Gastrocnemius medialis (tissue), 4 donors: ENCODE results near the gene GLUD1. TPM values are rescaled to one million over a fixed set of nuclear protein-coding genes. Genes with fewer than 3 reads are reported as not detected.

ENCODE experiments used
- ATAC-seq, 2 donors: fragments of 150-250 bp; one replicate each; pipeline ENCODE4 v1.9.1; 2016
- DNase-seq, 2 donors: peaks; one replicate each; pipeline ENCODE4 v3.0.0-alpha.2; 2019
- H3K27ac ChIP-seq, 4 donors: fragments of 200-600 bp; sonication (generic); 1 replicate in 1 of 4; 2 replicates in 3 of 4; pipeline ENCODE4 v1.5.1; 2016 to 2018; ENCODE audit warnings: mild to moderate bottlenecking in 2 of 4, moderate library complexity in 1 of 4
- H3K27me3 ChIP-seq, 3 donors: fragments of 200-600 bp; sonication (generic) in 2 of 3; 1 replicate in 1 of 3; 2 replicates in 2 of 3; pipeline versions ENCODE4 v1.5.1 to v1.6.0; 2016 to 2019; ENCODE audit warnings: mild to moderate bottlenecking in 1 of 3, moderate library complexity in 1 of 3
- H3K36me3 ChIP-seq, 2 donors: fragments of 200-600 bp; sonication (generic) in 1 of 2; one replicate each; pipeline ENCODE4 v1.5.1; 2017 to 2018
- H3K4me1 ChIP-seq, 2 donors: fragments of 200-600 bp; sonication (generic) in 1 of 2; one replicate each; pipeline ENCODE4 v1.5.1; 2016 to 2017; ENCODE audit warnings: mild to moderate bottlenecking in 2 of 2
- H3K4me3 ChIP-seq, 4 donors: fragments of 200-600 bp; sonication (generic) in 3 of 4; 1 replicate in 1 of 4; 2 replicates in 3 of 4; pipeline ENCODE4 v1.5.1; 2016 to 2019; ENCODE audit warnings: mild to moderate bottlenecking in 2 of 4
- H3K9me3 ChIP-seq, 3 donors: fragments of 200-600 bp; sonication (generic) in 2 of 3; 1 replicate in 1 of 3; 2 replicates in 2 of 3; pipeline ENCODE4 v1.5.1; 2016 to 2019
- POLR2A ChIP-seq, 2 donors: fragments of 450-650 bp; IDR thresholded peaks; one replicate each; pipeline ENCODE4 v1.6.1; 2017; ENCODE audit warnings: antibody characterized with exemption in 2 of 2, mild to moderate bottlenecking in 2 of 2, moderate library complexity in 2 of 2
- in situ Hi-C, 4 donors: fragments of 200-750 bp; cut with MboI; loops; one replicate each; pipeline versions ENCODE4 v1.15.0 to v1.8.0; 2017; ENCODE audit warnings: low sequenced_read_pairs in 4 of 4
- intact Hi-C: fragments of 100-400 bp; cut with DNase I; formaldehyde crosslinking; loops from one replicate; pipeline ENCODE4 v1.15.1; 2023; ENCODE audit warnings: low total_unique reads
- total RNA-seq, 4 donors: library from RNA; depleted of rRNA; stranded (reverse); fragments of >200 nt; gene quantifications; one replicate each; pipeline versions ENCODE4 v1.1.0 to v1.2.3, GENCODE V29; 2016
- TF ChIP-seq, protein P1 (sequence below), 5 experiments: fragments of 450-650 bp in 3 of 5; fragments of 200-600 bp in 2 of 5; sonication (generic) in 2 of 5; IDR thresholded peaks in 4 of 5; conservative IDR thresholded peaks in 1 of 5; 1 replicate in 4 of 5; 2 replicates in 1 of 5; pipeline ENCODE4 v1.5.1; 2016 to 2019; ENCODE audit warnings: antibody characterized with exemption in 5 of 5, mild to moderate bottlenecking in 3 of 5, moderate library complexity in 3 of 5

The GLUD1 gene
- total RNA-seq, 4 donors from 2014 or later: 69.2 to 80.1 (median 77.2) TPM

DNA sequence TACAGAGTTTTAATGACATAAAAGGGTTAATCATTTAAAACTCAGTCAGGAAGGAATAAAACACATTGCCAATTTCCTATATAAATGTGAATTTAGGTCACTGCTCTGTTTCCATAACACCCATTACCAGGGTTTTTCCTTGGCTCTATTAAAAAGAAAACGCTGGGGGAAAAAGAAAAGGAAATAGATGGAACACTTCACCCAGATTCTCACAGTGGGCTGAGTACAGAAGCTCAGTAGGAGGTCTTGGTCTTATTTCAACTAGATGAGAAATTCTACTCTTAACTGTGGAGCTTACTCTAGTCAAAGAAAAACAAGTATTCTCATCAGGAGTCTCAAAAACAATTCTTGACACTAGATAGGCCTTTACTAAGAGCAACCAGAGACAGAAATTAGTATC, 36.5 kb downstream of the GLUD1 start:
- intact Hi-C loops: no loop called here
- no peak for ATAC-seq
- DNase-seq: no peak
- Histone ChIP-seq H3K27ac (no peak overlapping the region), H3K4me1 (peaks cover 0 to 14% of the 10 kb centered on the region in 2 donors), H3K4me3 (no peak overlapping the region), H3K9me3 (no peaks in the 10 kb centered on the region), H3K27me3 (no peaks in the 10 kb centered on the region), H3K36me3 (peaks cover 0 to 85% of the 10 kb centered on the region in 2 donors)
- TF ChIP-seq, protein P1, sequence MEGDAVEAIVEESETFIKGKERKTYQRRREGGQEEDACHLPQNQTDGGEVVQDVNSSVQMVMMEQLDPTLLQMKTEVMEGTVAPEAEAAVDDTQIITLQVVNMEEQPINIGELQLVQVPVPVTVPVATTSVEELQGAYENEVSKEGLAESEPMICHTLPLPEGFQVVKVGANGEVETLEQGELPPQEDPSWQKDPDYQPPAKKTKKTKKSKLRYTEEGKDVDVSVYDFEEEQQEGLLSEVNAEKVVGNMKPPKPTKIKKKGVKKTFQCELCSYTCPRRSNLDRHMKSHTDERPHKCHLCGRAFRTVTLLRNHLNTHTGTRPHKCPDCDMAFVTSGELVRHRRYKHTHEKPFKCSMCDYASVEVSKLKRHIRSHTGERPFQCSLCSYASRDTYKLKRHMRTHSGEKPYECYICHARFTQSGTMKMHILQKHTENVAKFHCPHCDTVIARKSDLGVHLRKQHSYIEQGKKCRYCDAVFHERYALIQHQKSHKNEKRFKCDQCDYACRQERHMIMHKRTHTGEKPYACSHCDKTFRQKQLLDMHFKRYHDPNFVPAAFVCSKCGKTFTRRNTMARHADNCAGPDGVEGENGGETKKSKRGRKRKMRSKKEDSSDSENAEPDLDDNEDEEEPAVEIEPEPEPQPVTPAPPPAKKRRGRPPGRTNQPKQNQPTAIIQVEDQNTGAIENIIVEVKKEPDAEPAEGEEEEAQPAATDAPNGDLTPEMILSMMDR (IDR thresholded peaks at IDR 0.05 in 4 of 5, conservative IDR thresholded peaks at IDR 0.05 in 1 of 5): no peak
- no peak for TF ChIP-seq POLR2A (IDR thresholded peaks at IDR 0.05)
- in situ Hi-C loops: no loop called here

DNA sequence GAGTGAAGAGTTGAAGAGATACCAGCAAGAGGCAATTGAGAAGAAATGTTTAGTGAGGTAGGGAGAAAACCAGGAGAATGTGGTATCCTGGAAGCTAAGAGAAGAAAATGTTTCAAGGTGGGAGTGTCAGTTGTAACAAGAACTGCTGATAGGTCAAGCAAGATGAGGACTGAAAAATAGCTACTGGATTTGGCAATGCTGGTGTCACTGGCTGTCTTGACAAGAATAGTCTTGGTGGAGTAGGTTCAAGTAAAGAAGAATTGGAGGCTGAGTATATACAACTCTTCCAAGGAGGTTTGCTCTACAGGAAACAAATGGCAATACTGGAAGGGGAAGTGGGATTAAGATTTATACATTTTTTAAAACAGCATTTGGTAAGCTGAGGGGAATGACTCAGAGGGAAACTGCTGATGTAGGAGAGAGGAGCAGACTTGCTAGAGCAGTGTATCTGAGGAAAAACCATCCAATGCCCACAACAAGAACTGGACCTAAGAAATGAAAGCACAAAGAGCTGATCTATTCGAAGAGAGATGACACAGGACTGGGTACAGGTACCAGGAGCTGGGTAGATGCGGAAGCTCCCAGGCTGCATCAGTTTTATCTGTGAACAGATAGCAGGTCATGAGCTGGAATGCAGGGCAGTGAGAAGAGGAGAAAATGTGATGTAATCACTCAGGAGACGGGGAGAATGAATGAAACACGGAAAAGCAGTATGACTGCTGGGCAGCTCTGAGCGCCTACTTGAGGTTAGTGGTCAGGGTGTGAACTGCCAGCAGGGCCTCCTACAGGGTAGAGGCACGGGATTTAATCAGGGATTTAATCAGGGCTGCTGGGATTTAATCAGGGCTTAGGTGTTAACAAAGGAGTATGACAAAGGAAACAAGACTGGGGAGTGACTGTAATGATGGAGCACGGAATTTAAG, 40.0 kb downstream of the GLUD1 start:
- in situ Hi-C loops: no loop called here
- H3K27ac ChIP-seq: peak overlapping the region in 1 of 4 donors; percentile 22
- intact Hi-C loops: no loop called here
- DNase-seq (no peak), ATAC-seq (peak; percentile 24 to 60)
- TF ChIP-seq, protein P1 (IDR thresholded peaks at IDR 0.05 in 4 of 5, conservative IDR thresholded peaks at IDR 0.05 in 1 of 5): no peak
- no peak for TF ChIP-seq POLR2A (IDR thresholded peaks at IDR 0.05)
- no peaks in the 10 kb centered on the region for H3K9me3 ChIP-seq
- H3K27me3 ChIP-seq: no peaks in the 10 kb centered on the region
- peaks cover 0 to 22% of the 10 kb centered on the region in 2 donors for H3K4me1 ChIP-seq
- H3K36me3 ChIP-seq: peaks cover 0 to 72% of the 10 kb centered on the region in 2 donors
- no peak overlapping the region for H3K4me3 ChIP-seq

DNA sequence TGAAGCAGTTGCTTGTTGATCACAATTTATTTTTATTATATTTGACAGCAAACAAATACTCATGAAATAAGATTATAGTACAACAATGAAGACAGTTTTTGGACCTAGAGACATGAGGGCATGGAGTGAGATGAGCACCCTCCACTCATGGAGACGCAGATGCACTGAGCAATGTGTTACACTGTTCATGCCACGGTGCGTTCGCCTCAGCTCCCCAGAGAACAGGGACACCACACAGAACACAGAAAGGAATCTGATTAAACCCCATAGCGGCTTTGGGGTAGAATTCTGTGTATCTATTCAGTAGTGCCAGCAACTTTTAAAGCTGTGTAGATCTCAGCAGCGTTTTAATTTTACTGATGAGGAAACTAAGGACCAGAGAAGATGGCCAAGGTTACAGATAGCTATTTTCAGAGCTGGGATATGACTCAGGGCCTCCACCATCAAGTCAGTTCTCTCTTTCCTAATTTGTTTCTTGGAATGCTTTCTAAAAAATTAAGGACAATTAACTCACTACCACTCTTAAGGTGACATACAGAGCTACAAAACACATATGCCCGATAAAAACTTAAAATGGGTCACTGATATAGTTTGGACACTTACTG, 41.0 kb downstream of the GLUD1 start:
- TF ChIP-seq, protein P1 (IDR thresholded peaks at IDR 0.05 in 4 of 5, conservative IDR thresholded peaks at IDR 0.05 in 1 of 5): no peak
- no peak for TF ChIP-seq POLR2A (IDR thresholded peaks at IDR 0.05)
- Histone ChIP-seq H3K4me1 (peaks cover 0 to 22% of the 10 kb centered on the region in 2 donors), H3K4me3 (no peak overlapping the region), H3K27me3 (no peaks in the 10 kb centered on the region), H3K27ac (peak overlapping the region in 1 of 4 donors; percentile 22), H3K36me3 (peaks cover 0 to 66% of the 10 kb centered on the region in 2 donors), H3K9me3 (no peaks in the 10 kb centered on the region)
- no peak for DNase-seq
- in situ Hi-C loops: no loop called here
- peak in 1 of 2 donors; percentile 49 for ATAC-seq
- intact Hi-C loops: no loop called here

DNA sequence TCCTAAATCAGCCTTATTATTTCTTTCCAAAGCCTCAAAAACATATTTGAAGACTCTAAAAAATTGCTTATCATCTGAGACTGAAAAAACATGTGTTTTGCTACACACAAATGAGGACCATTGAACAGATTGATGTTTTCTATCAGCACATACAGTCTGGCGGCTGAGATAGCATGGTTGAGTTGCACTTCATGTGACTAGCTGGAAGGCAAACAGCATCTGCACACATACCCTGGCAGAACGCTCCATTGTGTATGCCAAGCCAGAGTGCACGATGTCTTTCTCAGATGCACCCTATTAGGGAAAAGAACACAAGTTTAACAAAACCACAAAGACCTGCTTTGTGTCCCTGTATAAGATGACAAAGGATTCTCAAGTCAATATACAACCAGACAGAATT, 41.5 kb downstream of the GLUD1 start:
- peak overlapping the region in 1 of 4 donors; percentile 59 for H3K27ac ChIP-seq
- H3K36me3 ChIP-seq: peaks cover 0 to 63% of the 10 kb centered on the region in 2 donors
- peak; percentile 69 to 94 for ATAC-seq
- intact Hi-C loops: no loop called here
- in situ Hi-C loops: no loop called here
- peak in 1 of 2 donors; percentile 45 for DNase-seq
- no peaks in the 10 kb centered on the region for H3K27me3 ChIP-seq
- TF ChIP-seq, protein P1 (IDR thresholded peaks at IDR 0.05 in 4 of 5, conservative IDR thresholded peaks at IDR 0.05 in 1 of 5): no peak
- TF ChIP-seq POLR2A (IDR thresholded peaks at IDR 0.05): no peak
- no peaks in the 10 kb centered on the region for H3K9me3 ChIP-seq
- no peak overlapping the region for H3K4me3 ChIP-seq
- peaks cover 0 to 22% of the 10 kb centered on the region in 2 donors for H3K4me1 ChIP-seq
